IMR-90 (cell line): Measurements from ENCODE around the gene ALKAL2. TPM values are rescaled to one million over a fixed set of nuclear protein-coding genes. Genes with fewer than 3 reads are reported as not detected.

Source experiments
- ATAC-seq: fragments of 200-7000 bp; cut with Tn5 transposase; 2 replicates; pipeline ENCODE4 v1.9.1; 2020; ENCODE audit warnings: low read depth, mild to moderate bottlenecking, moderate library complexity
- BruUV-seq: library from RNA; stranded (reverse); fragments of 400-500 nt; replicated peaks from 2 replicates; lab custom pipeline; 2021; lab: Mats Ljungman, UMichigan
- CTCF ChIA-PET: fragments of 300-600 bp; formaldehyde crosslinking; extraction: SDS; loops from one replicate; lab custom pipeline; 2021; ENCODE audit warnings: antibody characterized with exemption; lab: Yijun Ruan, JAX
- POLR2A ChIA-PET: fragments of 300-600 bp; sonication (Branson Sonifier 250); formaldehyde crosslinking; loops from one replicate; lab custom pipeline; 2022; ENCODE audit warnings: antibody characterized with exemption; ENCODE audit not compliant: unreplicated experiment; lab: Charles Lee
- DNase-seq: peaks from one replicate; pipeline ENCODE4 v3.0.0; 2013
- H2AFZ ChIP-seq: replicated peaks from 2 replicates; pipeline ENCODE3; 2013; ENCODE audit warnings: low read length, mild to moderate bottlenecking; ENCODE audit not compliant: poor library complexity
- H2AK5ac ChIP-seq: 2 replicates; pipeline ENCODE4 v1.6.1; 2013; ENCODE audit warnings: low read depth, low read length, inconsistent platforms
- H2AK9ac ChIP-seq: replicated peaks from 2 replicates; pipeline ENCODE3; 2013; ENCODE audit warnings: mild to moderate bottlenecking, low read depth, low read length, moderate library complexity; ENCODE audit not compliant: poor library complexity
- H2BK120ac ChIP-seq: 2 replicates; pipeline ENCODE4 v1.6.1; 2013; ENCODE audit warnings: low read depth, low read length, inconsistent platforms
- H2BK15ac ChIP-seq: 3 replicates; pipeline ENCODE4 v1.6.1; 2013; ENCODE audit warnings: low read depth, low read length, inconsistent platforms
- H2BK20ac ChIP-seq: 2 replicates; pipeline ENCODE4 v1.6.1; 2013; ENCODE audit warnings: low read depth, mild to moderate bottlenecking, inconsistent platforms, low read length, moderate library complexity
- H2BK5ac ChIP-seq: 2 replicates; pipeline ENCODE4 v1.6.1; 2013; ENCODE audit warnings: mild to moderate bottlenecking, low read depth, low read length, inconsistent platforms; ENCODE audit not compliant: poor library complexity, severe bottlenecking
- H3K14ac ChIP-seq: replicated peaks from 2 replicates; pipeline ENCODE4 v1.6.1; 2013; ENCODE audit warnings: low read depth, low read length, inconsistent platforms
- H3K18ac ChIP-seq: 2 replicates; pipeline ENCODE4 v1.6.1; 2013; ENCODE audit warnings: low read depth, low read length, control low read depth
- H3K23ac ChIP-seq: 2 replicates; pipeline ENCODE4 v1.6.1; 2013; ENCODE audit warnings: low read depth, low read length, inconsistent platforms
- H3K27ac ChIP-seq: 2 replicates; pipeline ENCODE4 v1.5.1; 2013; ENCODE audit warnings: mild to moderate bottlenecking, control low read depth, low read length; ENCODE audit not compliant: insufficient read depth
- H3K27me3 ChIP-seq: 2 replicates; pipeline ENCODE4 v1.6.1; 2013; ENCODE audit warnings: low read length; ENCODE audit not compliant: control insufficient read depth, insufficient read depth
- H3K36me3 ChIP-seq: 2 replicates; pipeline ENCODE4 v1.6.1; 2013; ENCODE audit warnings: low read length, mixed read lengths; ENCODE audit not compliant: control insufficient read depth, insufficient read depth
- H3K4ac ChIP-seq: 2 replicates; pipeline ENCODE4 v1.6.1; 2013; ENCODE audit warnings: low read depth, low read length, inconsistent platforms
- H3K4me1 ChIP-seq: 2 replicates; pipeline ENCODE4 v1.6.1; 2013; ENCODE audit warnings: low read length, mixed read lengths; ENCODE audit not compliant: control insufficient read depth, insufficient read depth
- H3K4me2 ChIP-seq: 2 replicates; pipeline ENCODE4 v1.6.1; 2013; ENCODE audit warnings: low read depth, mild to moderate bottlenecking, control low read depth, low read length, moderate library complexity
- H3K4me3 ChIP-seq: 2 replicates; pipeline ENCODE4 v1.5.1; 2013; ENCODE audit warnings: low read depth, mild to moderate bottlenecking, control low read depth, low read length, moderate library complexity; ENCODE audit not compliant: insufficient read depth
- H3K56ac ChIP-seq: 2 replicates; pipeline ENCODE4 v1.6.1; 2013; ENCODE audit warnings: low read length, inconsistent platforms; ENCODE audit not compliant: insufficient read depth; ENCODE audit errors: extremely low read depth
- H3K79me1 ChIP-seq, 2 experiments: 2 replicates each; pipeline ENCODE4 v1.6.1; 2013; ENCODE audit warnings: low read length in 2 of 2, inconsistent platforms in 1 of 2, low read depth in 1 of 2
- H3K9ac ChIP-seq: 2 replicates; pipeline ENCODE4 v1.6.1; 2013; ENCODE audit warnings: low read depth, low read length, control low read depth
- H3K9me1 ChIP-seq: 2 replicates; pipeline ENCODE4 v1.6.1; 2013; ENCODE audit warnings: low read length, inconsistent platforms; ENCODE audit not compliant: insufficient read depth
- H3K9me3 ChIP-seq: 2 replicates; pipeline ENCODE4 v1.6.1; 2013; ENCODE audit warnings: low read length; ENCODE audit not compliant: control insufficient read depth, insufficient read depth
- H4K20me1 ChIP-seq: 2 replicates; pipeline ENCODE4 v1.6.1; 2013; ENCODE audit warnings: low read length, inconsistent platforms; ENCODE audit not compliant: insufficient read depth
- H4K5ac ChIP-seq: 2 replicates; pipeline ENCODE4 v1.6.1; 2013; ENCODE audit warnings: mild to moderate bottlenecking, low read depth, low read length, control low read depth
- H4K8ac ChIP-seq, 2 experiments: 2 replicates each; pipeline ENCODE4 v1.6.1; 2013; ENCODE audit warnings: low read depth in 2 of 2, low read length in 2 of 2, control low read depth in 1 of 2, inconsistent platforms in 1 of 2
- H4K91ac ChIP-seq: 2 replicates; pipeline ENCODE4 v1.6.1; 2013; ENCODE audit warnings: low read depth, low read length, inconsistent platforms; ENCODE audit not compliant: insufficient read depth
- BHLHE40 ChIP-seq: fragments of 150-350 bp; IDR thresholded peaks from 2 replicates; pipeline ENCODE4 v1.6.1; 2016; ENCODE audit warnings: mild to moderate bottlenecking, low read depth, low read length
- CEBPB ChIP-seq: IDR thresholded peaks from 2 replicates; pipeline ENCODE4 v1.6.1; 2012; ENCODE audit warnings: low read depth, low read length, improper control_type of control experiment
- CHD1 ChIP-seq: IDR thresholded peaks from 2 replicates; pipeline ENCODE4 v1.6.1; 2012; ENCODE audit warnings: low read depth, low read length, improper control_type of control experiment
- CTCF ChIP-seq: conservative IDR thresholded peaks from 2 replicates; pipeline ENCODE4 v1.5.1; 2012; ENCODE audit warnings: mild to moderate bottlenecking, low read depth, low read length, improper control_type of control experiment
- ELK1 ChIP-seq: fragments of 150-350 bp; IDR thresholded peaks from 2 replicates; pipeline ENCODE4 v1.6.1; 2016; ENCODE audit warnings: low read depth, mild to moderate bottlenecking, low read length, moderate library complexity, borderline replicate concordance
- FOS ChIP-seq: fragments of 150-350 bp; IDR thresholded peaks from 2 replicates; pipeline ENCODE4 v1.6.1; 2016; ENCODE audit warnings: low read depth, low read length
- MAFK ChIP-seq: IDR thresholded peaks from 2 replicates; pipeline ENCODE4 v1.6.1; 2012; ENCODE audit warnings: low read depth, low read length, improper control_type of control experiment
- MAZ ChIP-seq: IDR thresholded peaks from 2 replicates; pipeline ENCODE4 v1.6.1; 2012; ENCODE audit warnings: low read depth, mild to moderate bottlenecking, low read length, improper control_type of control experiment, moderate library complexity, borderline replicate concordance
- MXI1 ChIP-seq: IDR thresholded peaks from 2 replicates; pipeline ENCODE4 v1.6.1; 2012; ENCODE audit warnings: low read depth, mild to moderate bottlenecking, low read length, moderate library complexity, borderline replicate concordance
- NFE2L2 ChIP-seq: fragments of 150-350 bp; IDR thresholded peaks from 2 replicates; pipeline ENCODE4 v1.6.1; 2016; ENCODE audit warnings: low read depth, mild to moderate bottlenecking, low read length
- POLR2A ChIP-seq: IDR thresholded peaks from 2 replicates; pipeline ENCODE4 v1.6.1; 2012; ENCODE audit warnings: mild to moderate bottlenecking, low read depth, low read length
- RAD21 ChIP-seq: IDR thresholded peaks from 2 replicates; pipeline ENCODE4 v1.6.1; 2012; ENCODE audit warnings: low read length, improper control_type of control experiment
- RCOR1 ChIP-seq: IDR thresholded peaks from 2 replicates; pipeline ENCODE4 v1.6.1; 2012; ENCODE audit warnings: mild to moderate bottlenecking, low read length, improper control_type of control experiment; ENCODE audit not compliant: insufficient replicate concordance
- RFX5 ChIP-seq: IDR thresholded peaks from 2 replicates; pipeline ENCODE4 v1.8.0; 2012; ENCODE audit warnings: low read depth, mild to moderate bottlenecking, low read length, moderate library complexity
- SMC3 ChIP-seq: fragments of 150-350 bp; IDR thresholded peaks from 2 replicates; pipeline ENCODE4 v1.6.1; 2016; ENCODE audit warnings: low read depth, mild to moderate bottlenecking, antibody characterized with exemption, low read length, moderate library complexity
- WGBS, 2 experiments: methylation state at CpG; one replicate each; pipeline versions ENCODE4 v1.1.5 to v1.1.7; 2013; ENCODE audit warnings: missing lambda C conversion rate in 2 of 2; ENCODE audit not compliant: insufficient read length in 1 of 2; ENCODE audit errors: extremely low coverage in 2 of 2; 5-methylcytosine and 5-hydroxymethylcytosine counted together
- dilution Hi-C: fragments of 300-500 bp; cut with HindIII; formaldehyde crosslinking; loops from one replicate; pipeline ENCODE4 v1.14.3; 2018; ENCODE audit warnings: low sequenced_read_pairs; ENCODE audit not compliant: unreplicated experiment
- in situ Hi-C: fragments of 300-500 bp; cut with MboI; formaldehyde crosslinking; loops from 3 replicates; pipeline ENCODE4 v1.14.3; 2019; ENCODE audit warnings: low sequenced_read_pairs, inconsistent platforms, mixed read lengths
- intact Hi-C: fragments of 100-400 bp; cut with micrococcal nuclease; formaldehyde crosslinking; loops from 2 replicates; pipeline ENCODE4 v1.10.0; 2022
- polyA plus RNA-seq, 3 experiments: library from polyadenylated mRNA; depleted of rRNA; stranded (reverse); fragments of >200 nt; gene quantifications; 2 replicates each; pipeline ENCODE4 v1.2.3, GENCODE V29; 2012; ENCODE audit warnings: low replicate concordance in 1 of 3
- total RNA-seq: library from RNA; depleted of rRNA; stranded (reverse); fragments of >200 nt; gene quantifications from 2 replicates; pipeline ENCODE4 v1.2.3, GENCODE V29; 2012

ALKAL2 gene
- total and polyA plus RNA-seq, 2 of the 4 experiments (the other 2 are of a cell fraction): not detected

- DNase-seq: peak; percentile 10
- no peak overlapping the region for H2BK120ac ChIP-seq
- H3K14ac ChIP-seq: no peak overlapping the region
- H2AFZ ChIP-seq: peak overlapping the region; percentile 14
- intact Hi-C loops: no loop called here
- H2AK9ac ChIP-seq: no peak overlapping the region
- H3K79me1 ChIP-seq: no peaks in the 10 kb centered on the region
- no peak overlapping the region for H3K23ac ChIP-seq
- peaks cover 38% of the 10 kb centered on the region for H3K9me3 ChIP-seq
- H4K20me1 ChIP-seq: no peaks in the 10 kb centered on the region
- no peaks in the 10 kb centered on the region for H3K36me3 ChIP-seq
- WGBS, 2 experiments: 72% methylated on average over 19 of the region's 27 CpGs; no CpG with 5 or more reads in 1 of the 2 experiments
- H3K27me3 ChIP-seq: no peaks in the 10 kb centered on the region
- H3K4ac ChIP-seq: no peak overlapping the region
- H3K18ac ChIP-seq: no peak overlapping the region
- no peak overlapping the region for H3K9ac ChIP-seq
- no peak overlapping the region for H3K27ac ChIP-seq
- H4K5ac ChIP-seq: no peak overlapping the region
- dilution Hi-C loops: no loop called here
- H3K4me3 ChIP-seq: no peak overlapping the region
- H2BK20ac ChIP-seq: no peak overlapping the region
- H2BK5ac ChIP-seq: no peak overlapping the region
- no peaks in the 10 kb centered on the region for H3K9me1 ChIP-seq
- H3K56ac ChIP-seq: no peak overlapping the region
- no peaks in the 10 kb centered on the region for H3K4me1 ChIP-seq
- POLR2A ChIA-PET: no interaction called here
- no peak overlapping the region for H4K8ac ChIP-seq
- in situ Hi-C loops: no loop called here
- H2AK5ac ChIP-seq: no peak overlapping the region
- H4K91ac ChIP-seq: no peak overlapping the region
- H3K4me2 ChIP-seq: no peak overlapping the region
- H2BK15ac ChIP-seq: no peak overlapping the region
- no peak for ATAC-seq
- BruUV-seq: no TSS peak
- CTCF ChIA-PET: interaction anchor here (0.6 kb wide), 1 partner anchor 184 kb away, joined by 3 read pairs; no protein-coding TSS in a partner anchor
- TF ChIP-seq RCOR1 (no peak), CTCF (no peak), MAFK (no peak), MXI1 (no peak), RAD21 (no peak), CHD1 (no peak), SMC3 (no peak), MAZ (no peak), CEBPB (no peak), POLR2A (no peak), NFE2L2 (no peak), ELK1 (no peak), FOS (no peak), RFX5 (no peak), BHLHE40 (no peak)
These were observed 29.9 kb upstream of the ALKAL2 start for GRCh38 chr2:317501-318424.
